BLaER1 (cell line): ENCODE measurements around the gene MALRD1.
A peak's percentile ranks its signal among the peaks of the same experiment; 100 is the strongest.

Source experiments
- H3K27ac ChIP-seq: shearing (Covaris generic); formaldehyde crosslinking; 2 replicates; pipeline ENCODE4 v1.8.1; 2022
- H3K27me3 ChIP-seq: shearing (Covaris generic); formaldehyde crosslinking; 2 replicates; pipeline ENCODE4 v1.8.1; 2022
- H3K36me3 ChIP-seq: shearing (Covaris generic); formaldehyde crosslinking; 2 replicates; pipeline ENCODE4 v1.8.1; 2022
- H3K4me1 ChIP-seq: shearing (Covaris generic); formaldehyde crosslinking; 2 replicates; pipeline ENCODE4 v1.8.1; 2022
- H3K4me2 ChIP-seq: shearing (Covaris generic); formaldehyde crosslinking; 2 replicates; pipeline ENCODE4 v1.8.1; 2022
- H3K4me3 ChIP-seq: shearing (Covaris generic); formaldehyde crosslinking; 2 replicates; pipeline ENCODE4 v1.8.1; 2022
- H3K9ac ChIP-seq: shearing (Covaris generic); formaldehyde crosslinking; 2 replicates; pipeline ENCODE4 v1.8.1; 2022
- H3K9me3 ChIP-seq: shearing (Covaris generic); formaldehyde crosslinking; 2 replicates; pipeline ENCODE4 v1.8.1; 2022
- H4K20me1 ChIP-seq: shearing (Covaris generic); formaldehyde crosslinking; 2 replicates; pipeline ENCODE4 v1.8.1; 2022
- Cebpa-rat ChIP-seq: shearing (Covaris generic); IDR thresholded peaks from 2 replicates; pipeline ENCODE4 v1.8.1; 2022

The MALRD1 gene

GRCh38 chr10:19606968-19607367 is 558.4 kb downstream of the MALRD1 start:
- TF ChIP-seq Cebpa-rat = no peak
- no peaks in the 10 kb centered on the region for H3K4me1 ChIP-seq
- H3K27ac ChIP-seq = no peak overlapping the region
- no peak overlapping the region for H3K9ac ChIP-seq
- H3K9me3 ChIP-seq = no peaks in the 10 kb centered on the region
- H3K4me3 ChIP-seq = no peak overlapping the region
- H4K20me1 ChIP-seq = no peaks in the 10 kb centered on the region
- H3K27me3 ChIP-seq = no peaks in the 10 kb centered on the region
- H3K4me2 ChIP-seq = no peak overlapping the region
- no peaks in the 10 kb centered on the region for H3K36me3 ChIP-seq

GRCh38 chr10:19611775-19612174 is 563.2 kb downstream of the MALRD1 start:
- Histone ChIP-seq H3K27ac (no peak overlapping the region), H3K4me1 (no peaks in the 10 kb centered on the region), H3K27me3 (no peaks in the 10 kb centered on the region), H3K36me3 (no peaks in the 10 kb centered on the region), H3K4me2 (no peak overlapping the region), H3K4me3 (no peak overlapping the region), H3K9ac (no peak overlapping the region), H3K9me3 (no peaks in the 10 kb centered on the region; the same call in 1 of the 2 replicates), H4K20me1 (no peaks in the 10 kb centered on the region)
- TF ChIP-seq Cebpa-rat = no peak

- H3K4me3 ChIP-seq = no peak overlapping the region
- H3K4me1 ChIP-seq = no peaks in the 10 kb centered on the region
- no peak overlapping the region for H3K9ac ChIP-seq
- no peaks in the 10 kb centered on the region for H4K20me1 ChIP-seq
- no peak for TF ChIP-seq Cebpa-rat
- no peak overlapping the region for H3K27ac ChIP-seq
- H3K4me2 ChIP-seq = no peak overlapping the region
- no peaks in the 10 kb centered on the region for H3K36me3 ChIP-seq
- no peaks in the 10 kb centered on the region for H3K27me3 ChIP-seq
- no peaks in the 10 kb centered on the region; the same call in 1 of the 2 replicates for H3K9me3 ChIP-seq
Observed at GRCh38 chr10:19616966-19617365, 568.4 kb downstream of the MALRD1 start.

- Histone ChIP-seq H3K36me3 (no peaks in the 10 kb centered on the region), H4K20me1 (no peaks in the 10 kb centered on the region), H3K4me2 (no peak overlapping the region), H3K9me3 (no peaks in the 10 kb centered on the region), H3K9ac (no peak overlapping the region), H3K4me1 (no peaks in the 10 kb centered on the region), H3K27me3 (no peaks in the 10 kb centered on the region), H3K4me3 (no peak overlapping the region), H3K27ac (no peak overlapping the region)
- no peak for TF ChIP-seq Cebpa-rat
Observed at GRCh38 chr10:19620811-19621210, 572.2 kb downstream of the MALRD1 start.

- H3K27me3 ChIP-seq = no peaks in the 10 kb centered on the region
- H3K4me1 ChIP-seq = no peaks in the 10 kb centered on the region
- no peaks in the 10 kb centered on the region for H3K9me3 ChIP-seq
- TF ChIP-seq Cebpa-rat = no peak
- H3K27ac ChIP-seq = no peak overlapping the region
- H3K36me3 ChIP-seq = no peaks in the 10 kb centered on the region
- no peak overlapping the region for H3K4me2 ChIP-seq
- no peaks in the 10 kb centered on the region for H4K20me1 ChIP-seq
- H3K9ac ChIP-seq = no peak overlapping the region
- H3K4me3 ChIP-seq = no peak overlapping the region
Observed at GRCh38 chr10:19623321-19623720, 574.7 kb downstream of the MALRD1 start.

GRCh38 chr10:19626156-19626555 is 577.6 kb downstream of the MALRD1 start:
- no peak overlapping the region for H3K4me3 ChIP-seq
- no peaks in the 10 kb centered on the region for H3K27me3 ChIP-seq
- no peaks in the 10 kb centered on the region for H3K4me1 ChIP-seq
- H3K27ac ChIP-seq = no peak overlapping the region
- H4K20me1 ChIP-seq = no peaks in the 10 kb centered on the region
- no peak overlapping the region for H3K9ac ChIP-seq
- no peaks in the 10 kb centered on the region for H3K9me3 ChIP-seq
- no peaks in the 10 kb centered on the region for H3K36me3 ChIP-seq
- no peak overlapping the region for H3K4me2 ChIP-seq
- TF ChIP-seq Cebpa-rat = no peak

- H3K4me1 ChIP-seq = no peaks in the 10 kb centered on the region
- H3K9ac ChIP-seq = no peak overlapping the region
- no peak overlapping the region for H3K4me2 ChIP-seq
- H3K27ac ChIP-seq = no peak overlapping the region
- TF ChIP-seq Cebpa-rat = no peak
- no peaks in the 10 kb centered on the region for H3K36me3 ChIP-seq
- no peak overlapping the region for H3K4me3 ChIP-seq
- H3K27me3 ChIP-seq = no peaks in the 10 kb centered on the region
- H3K9me3 ChIP-seq = no peaks in the 10 kb centered on the region
- H4K20me1 ChIP-seq = no peaks in the 10 kb centered on the region
Observed at GRCh38 chr10:19628767-19629560, 580.4 kb downstream of the MALRD1 start.

- no peak overlapping the region for H3K9ac ChIP-seq
- no peak overlapping the region for H3K4me3 ChIP-seq
- no peaks in the 10 kb centered on the region for H3K4me1 ChIP-seq
- H4K20me1 ChIP-seq = no peaks in the 10 kb centered on the region
- no peak for TF ChIP-seq Cebpa-rat
- no peaks in the 10 kb centered on the region for H3K36me3 ChIP-seq
- H3K4me2 ChIP-seq = no peak overlapping the region
- H3K27me3 ChIP-seq = no peaks in the 10 kb centered on the region
- no peak overlapping the region for H3K27ac ChIP-seq
- H3K9me3 ChIP-seq = no peaks in the 10 kb centered on the region
Observed at GRCh38 chr10:19629567-19629966, 581.0 kb downstream of the MALRD1 start.

GRCh38 chr10:19634163-19634562 is 585.6 kb downstream of the MALRD1 start:
- Histone ChIP-seq H3K27ac (no peak overlapping the region), H3K9ac (no peak overlapping the region), H3K27me3 (no peaks in the 10 kb centered on the region), H3K4me2 (no peak overlapping the region), H4K20me1 (no peaks in the 10 kb centered on the region), H3K9me3 (no peaks in the 10 kb centered on the region), H3K36me3 (no peaks in the 10 kb centered on the region), H3K4me1 (peaks cover 5% of the 10 kb centered on the region; the same call in 1 of the 2 replicates), H3K4me3 (no peak overlapping the region)
- TF ChIP-seq Cebpa-rat = no peak

GRCh38 chr10:19638182-19638895 is 589.7 kb downstream of the MALRD1 start:
- H3K27me3 ChIP-seq = no peaks in the 10 kb centered on the region
- no peaks in the 10 kb centered on the region for H3K36me3 ChIP-seq
- H3K27ac ChIP-seq = peak overlapping the region; percentile 31; the same call in 1 of the 2 replicates
- H4K20me1 ChIP-seq = no peaks in the 10 kb centered on the region
- H3K4me3 ChIP-seq = peak overlapping the region; percentile 50
- H3K9me3 ChIP-seq = no peaks in the 10 kb centered on the region
- no peak for TF ChIP-seq Cebpa-rat
- H3K4me2 ChIP-seq = peak overlapping the region; percentile 47
- H3K9ac ChIP-seq = no peak overlapping the region
- peaks cover 5% of the 10 kb centered on the region; the same call in 1 of the 2 replicates for H3K4me1 ChIP-seq
